ENCODE data around the gene RFX8.

Gene RFX8

GRCh38 chr2:101387151-101387834 is 87.6 kb downstream of the RFX8 start, which contains the start of gene CREG2:
Gene CREG2 (minus strand): TSS chr2:101387503. CDS start chr2:101387457, 46 bp downstream.
- Histone ChIP-seq H3K9me3 (ENCODE audit: control insufficient read depth, insufficient read depth, low read depth, low read length) (no peaks in the 10 kb centered on the region), H3K4me3 (ENCODE audit: low read depth, low read length) (peak within 1 kb of the TSS; percentile 69), H3K4me1 (ENCODE audit: control insufficient read depth, insufficient read depth, low read length) (no peaks in the 10 kb centered on the region), H3K36me3 (ENCODE audit: control insufficient read depth in 2 of 2, insufficient read depth in 1 of 2, low read length in 2 of 2) (no peaks in the 10 kb centered on the region), H3K27ac (ENCODE audit: extremely low read depth, low read depth, low read length) (no peak within 1 kb of the TSS; the same call in 1 of the 2 replicates)
- ChIA-PET POLR2A (no interaction called here), CTCF (interaction anchor here (0.6 to 3.6 kb wide), 25 partner anchors 9 to 454 kb away, joined by 3 to 21 read pairs (median 4); partner anchors contain the start of gene RNF149)
- TF ChIP-seq ZNF549 (tag by site-specific recombination; IDR thresholded peaks at IDR 0.05) (no peak), ZNF837 (tag by site-specific recombination; IDR thresholded peaks at IDR 0.05) (no peak), ZNF639 (tag by site-specific recombination; IDR thresholded peaks at IDR 0.05) (no peak), PRDM2 (tag by site-specific recombination; IDR thresholded peaks at IDR 0.05; ENCODE audit: borderline replicate concordance) (no peak), GLI2 (tag by site-specific recombination; IDR thresholded peaks at IDR 0.05; ENCODE audit: borderline replicate concordance, low read depth) (no peak), PBX3 (CRISPR knock-in tag; IDR thresholded peaks at IDR 0.05) (no peak), KLF17 (tag by site-specific recombination; IDR thresholded peaks at IDR 0.05) (no peak), ZNF768 (tag by site-specific recombination; IDR thresholded peaks at IDR 0.05) (peak; percentile 48; the same call in 1 of the 2 replicates), ZFHX2 (tag by site-specific recombination; conservative IDR thresholded peaks at IDR 0.05) (peak; percentile 43; the same call in 1 of the 2 replicates), REST (tag by site-specific recombination; IDR thresholded peaks at IDR 0.05) (peak; percentile 85; the same call in 1 of the 2 replicates), GLIS1 (tag by site-specific recombination; IDR thresholded peaks at IDR 0.05) (0 out of 2 replicates have a peak, but pooled peaks have one; percentile 20), ZNF366 (tag by site-specific recombination; conservative IDR thresholded peaks at IDR 0.05) (no peak), HOXA7 (CRISPR knock-in tag; IDR thresholded peaks at IDR 0.05; ENCODE audit: borderline replicate concordance) (no peak), ZSCAN18 (tag by site-specific recombination; IDR thresholded peaks at IDR 0.05) (no peak), KLF10 (tag by site-specific recombination; IDR thresholded peaks at IDR 0.05) (no peak), ZNF404 (tag by site-specific recombination; IDR thresholded peaks at IDR 0.05) (no peak), ZNF600 (tag by site-specific recombination; IDR thresholded peaks at IDR 0.05) (0 out of 2 replicates have a peak, but pooled peaks have one; percentile 46), ZSCAN23 (tag by site-specific recombination; IDR thresholded peaks at IDR 0.05) (no peak), ZNF48 (tag by site-specific recombination; IDR thresholded peaks at IDR 0.05) (no peak), ZNF610 (tag by site-specific recombination; IDR thresholded peaks at IDR 0.05; ENCODE audit: borderline replicate concordance) (no peak)

Data from HEK293 (cell line).